ENCODE results near the gene INSR. TPM values are rescaled to one million over a fixed set of nuclear protein-coding genes. Genes with fewer than 3 reads are reported as not detected.
"Not testable (repeated sequence)": the region's sequence is repeated elsewhere in the genome, so short reads cannot be mapped to it uniquely, and the experiment has no call there.

Gene INSR
- polyA plus RNA-seq (ENCODE audit: insufficient read length in 3 of 3) = 10 to 100 TPM; 26.6 to 37.0 (median 31.9) TPM
- long read RNA-seq, donor 1 = 0 reads
- long read RNA-seq, donor 2 = 0 reads
- long read RNA-seq, donor 3, partial matches to known transcripts = 0 of 1 reads
- long read RNA-seq, donor 3, other reads (novel, unspliced or antisense) = 0 of 1 reads
- long read RNA-seq, donor 4 = 0 reads
- long read RNA-seq, donor 5 = 0 reads
- long read RNA-seq, donor 6 = 0 reads
- long read RNA-seq, donor 7 = 0 reads
- long read RNA-seq, donor 8 = 0 reads
- long read RNA-seq, donor 9 = 0 reads
- long read RNA-seq, donor 10 = 0 reads
- long read RNA-seq, donor 11, full-length matches to known transcripts = 1 of 1 reads
- long read RNA-seq, donor 11, partial matches to known transcripts = 0 of 1 reads
- long read RNA-seq, donor 11, other reads (novel, unspliced or antisense) = 0 of 1 reads
- long read RNA-seq, donor 12, full-length matches to known transcripts = 1 of 1 reads
- long read RNA-seq, donor 12, partial matches to known transcripts = 0 of 1 reads
- long read RNA-seq, donor 12, other reads (novel, unspliced or antisense) = 0 of 1 reads
- long read RNA-seq, donor 13 = 0 reads
- long read RNA-seq, donor 14, full-length matches to known transcripts = 1 of 1 reads
- long read RNA-seq, donor 14, partial matches to known transcripts = 0 of 1 reads
- long read RNA-seq, donor 14, other reads (novel, unspliced or antisense) = 0 of 1 reads
- long read RNA-seq, donor 15, partial matches to known transcripts = 0 of 1 reads
- long read RNA-seq, donor 15, other reads (novel, unspliced or antisense) = 0 of 1 reads
- long read RNA-seq, donor 16, full-length matches to known transcripts = 2 of 2 reads
- long read RNA-seq, donor 16, partial matches to known transcripts = 0 of 2 reads
- long read RNA-seq, donor 16, other reads (novel, unspliced or antisense) = 0 of 2 reads

DNA sequence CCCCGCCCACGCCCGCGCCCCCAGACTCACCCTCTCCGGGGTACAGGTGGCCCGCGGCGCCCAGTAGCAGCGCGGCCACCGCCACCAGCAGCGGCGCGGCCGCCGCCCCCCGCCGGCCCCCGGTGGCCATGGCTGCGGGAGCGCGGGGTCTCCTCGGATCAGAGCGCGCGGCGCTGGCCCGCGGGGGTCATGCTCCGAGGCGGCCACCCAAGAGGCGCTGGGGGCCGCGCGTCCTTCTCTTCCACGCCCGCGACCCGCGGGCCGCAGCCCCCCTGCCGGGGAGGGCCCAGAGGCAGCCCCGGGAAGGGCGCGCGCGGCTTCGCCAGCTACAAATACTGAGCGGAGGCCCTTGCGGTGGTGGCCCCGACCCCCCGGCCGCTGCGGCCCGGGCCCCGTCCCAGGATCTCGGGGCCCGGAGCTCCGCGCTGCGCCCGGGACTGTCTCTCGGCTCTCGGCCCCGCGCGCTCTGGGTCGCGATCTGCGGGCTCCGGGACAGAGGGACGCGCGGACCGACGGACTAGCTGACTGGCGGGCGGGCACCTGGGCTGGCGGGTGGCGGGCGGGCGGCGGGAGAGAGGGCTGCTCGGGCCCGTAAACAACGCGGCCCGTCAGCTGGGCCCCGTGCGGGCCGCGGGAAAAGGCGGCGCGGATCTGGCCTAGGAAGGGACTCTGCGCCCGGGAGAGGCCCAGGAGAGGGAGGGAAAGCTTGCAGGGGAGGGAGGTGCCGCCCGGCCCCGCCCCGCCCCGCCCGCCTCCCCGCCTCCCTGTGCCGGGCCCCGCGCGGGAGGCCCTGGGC is at the start of gene INSR:
TSS of gene INSR (minus strand) at position 653 of the 796 bp plus-strand sequence. CDS start at position 130, 523 bp downstream.
- peak; percentile 66 to 90 (median 83) for DNase-seq (ENCODE audit: extremely low read depth in 1 of 11, low read depth in 9 of 11, low spot score in 4 of 11)

DNA sequence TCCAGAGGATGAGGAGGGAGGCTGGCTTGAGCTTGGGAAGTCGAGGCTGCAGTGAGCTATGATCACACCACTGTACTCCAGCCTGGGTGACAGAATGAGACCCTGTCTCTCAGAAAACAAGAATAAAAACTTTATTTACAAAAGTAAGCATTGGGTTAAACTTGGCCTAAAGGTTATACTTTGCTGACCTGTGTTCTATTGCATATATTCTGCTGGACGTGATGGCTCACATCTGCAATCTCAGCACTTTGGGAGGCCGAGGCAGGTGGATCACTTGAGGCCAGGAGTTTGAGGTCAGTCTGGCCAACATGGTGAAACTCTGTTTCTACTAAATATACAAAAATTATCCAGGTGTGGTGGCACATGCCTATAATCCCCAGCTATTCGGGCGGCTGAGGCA is 47.9 kb upstream of the INSR start:
- no peak for DNase-seq (ENCODE audit: extremely low read depth in 1 of 11, low read depth in 9 of 11, low spot score in 4 of 11)

DNA sequence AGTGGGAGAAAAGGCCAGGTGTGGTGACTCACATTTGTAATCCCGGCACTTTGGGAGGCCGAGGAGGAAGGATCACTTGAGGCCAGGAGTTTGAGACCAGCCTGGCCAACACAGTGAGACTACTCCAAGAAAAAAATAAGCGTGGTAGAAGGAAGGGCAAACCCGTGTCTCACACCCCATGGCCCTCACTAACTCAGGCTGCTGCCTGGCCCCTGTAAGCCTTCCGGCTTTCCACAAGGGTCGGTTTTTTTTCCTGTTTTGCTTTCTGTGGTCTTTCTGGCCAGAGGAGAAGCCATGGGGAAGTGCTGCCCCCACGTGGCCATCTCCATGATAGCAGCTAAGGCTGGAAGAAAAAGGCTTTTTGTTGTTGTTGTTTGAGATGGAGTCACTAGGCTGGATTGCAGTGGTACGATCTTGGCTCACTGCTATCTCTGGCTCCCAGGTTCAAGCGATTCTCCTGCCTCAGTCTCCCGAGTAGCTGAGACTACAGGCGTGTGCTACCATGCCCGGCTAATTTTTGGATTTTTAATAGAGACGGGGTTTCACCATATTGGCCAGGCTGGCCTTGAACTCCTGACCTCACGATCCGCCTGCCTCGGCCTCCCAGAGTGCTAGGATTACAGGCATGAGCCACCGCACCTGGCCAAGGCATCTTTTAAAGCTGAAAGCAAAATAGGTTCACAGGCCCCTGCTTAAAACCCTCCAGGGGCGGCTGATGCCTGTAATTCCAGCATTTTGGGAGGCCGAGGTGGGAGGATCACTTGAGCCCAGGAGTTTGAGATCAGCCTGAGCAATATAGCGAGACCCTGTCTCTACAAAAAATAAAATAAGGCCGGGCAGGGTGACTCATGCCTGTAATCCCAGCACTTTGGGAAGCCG is 47.0 kb upstream of the INSR start:
- peak; percentile 36 to 84 (median 76) for DNase-seq (ENCODE audit: extremely low read depth in 1 of 11, low read depth in 9 of 11, low spot score in 4 of 11)

DNA sequence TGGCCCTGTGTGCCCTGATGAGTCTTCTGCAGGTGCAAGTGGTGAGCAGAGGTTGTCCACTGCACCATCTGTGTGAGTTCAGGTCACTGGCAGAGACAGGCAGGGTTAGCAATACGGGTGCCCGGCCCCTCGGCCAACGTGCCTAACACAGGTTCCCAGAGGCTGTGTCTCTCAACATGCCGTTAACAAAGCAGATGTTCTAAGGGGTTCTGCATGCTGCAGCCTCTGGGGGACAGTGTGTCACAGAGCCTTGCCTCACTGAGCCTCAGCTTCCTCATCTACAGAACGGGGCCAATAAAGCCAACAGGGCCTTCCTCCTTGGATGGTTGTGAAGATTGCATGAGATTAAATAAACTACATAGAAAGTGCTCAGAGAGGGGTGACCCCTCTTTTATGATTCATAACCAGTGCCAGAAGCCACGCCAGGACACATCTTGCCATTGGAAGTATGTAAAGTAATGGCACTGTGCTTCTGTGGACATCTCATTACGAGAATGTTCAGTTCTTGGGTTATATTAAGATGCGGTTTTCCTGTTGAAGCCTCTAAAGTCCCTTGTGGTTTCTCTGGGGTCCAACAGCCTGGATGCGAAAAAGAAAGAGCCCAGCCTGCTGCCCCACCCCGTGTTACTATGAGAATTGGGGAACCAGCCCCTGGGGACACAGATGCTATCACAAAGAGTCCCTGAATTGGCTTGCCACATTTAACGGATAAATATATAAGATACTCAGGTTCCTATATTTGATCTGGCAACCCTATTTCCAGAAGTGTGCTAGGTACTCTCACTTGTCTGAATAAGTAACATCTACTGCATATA is 43.4 kb upstream of the INSR start:
- no peak for DNase-seq (ENCODE audit: extremely low read depth in 1 of 11, low read depth in 9 of 11, low spot score in 4 of 11)

DNA sequence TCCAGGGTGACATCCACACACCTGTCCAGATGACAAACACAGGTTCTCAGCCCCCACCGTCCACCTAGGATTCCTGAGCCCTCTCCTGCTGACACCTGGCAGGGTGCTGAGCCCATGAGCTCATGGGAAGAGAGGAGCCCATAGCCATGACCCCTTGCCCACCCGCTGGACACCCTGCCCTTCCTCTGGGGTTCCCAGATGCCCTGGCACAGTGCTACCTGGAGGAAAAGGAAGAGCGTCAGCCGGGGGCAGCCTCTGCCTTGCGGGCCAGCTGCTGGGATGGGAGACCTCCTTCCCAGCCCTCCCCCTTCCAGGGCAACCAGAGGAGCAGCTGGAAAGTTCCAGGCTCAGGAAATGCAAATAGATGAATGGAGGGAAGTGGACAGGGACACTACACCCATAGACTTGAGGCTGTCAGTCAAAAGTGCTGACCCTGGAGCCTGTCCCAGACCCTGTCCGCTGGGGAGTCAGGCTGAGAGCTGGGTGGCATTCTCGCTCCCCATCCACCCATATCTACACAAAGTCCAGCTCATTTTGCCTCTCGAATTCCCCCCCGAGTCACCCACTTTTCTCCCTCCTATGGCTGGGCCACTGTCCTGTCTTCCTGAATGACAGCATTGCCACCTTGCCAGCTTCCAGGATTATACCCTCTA is 42.2 kb upstream of the INSR start:
- DNase-seq (ENCODE audit: extremely low read depth in 1 of 11, low read depth in 9 of 11, low spot score in 4 of 11) = no peak

DNA sequence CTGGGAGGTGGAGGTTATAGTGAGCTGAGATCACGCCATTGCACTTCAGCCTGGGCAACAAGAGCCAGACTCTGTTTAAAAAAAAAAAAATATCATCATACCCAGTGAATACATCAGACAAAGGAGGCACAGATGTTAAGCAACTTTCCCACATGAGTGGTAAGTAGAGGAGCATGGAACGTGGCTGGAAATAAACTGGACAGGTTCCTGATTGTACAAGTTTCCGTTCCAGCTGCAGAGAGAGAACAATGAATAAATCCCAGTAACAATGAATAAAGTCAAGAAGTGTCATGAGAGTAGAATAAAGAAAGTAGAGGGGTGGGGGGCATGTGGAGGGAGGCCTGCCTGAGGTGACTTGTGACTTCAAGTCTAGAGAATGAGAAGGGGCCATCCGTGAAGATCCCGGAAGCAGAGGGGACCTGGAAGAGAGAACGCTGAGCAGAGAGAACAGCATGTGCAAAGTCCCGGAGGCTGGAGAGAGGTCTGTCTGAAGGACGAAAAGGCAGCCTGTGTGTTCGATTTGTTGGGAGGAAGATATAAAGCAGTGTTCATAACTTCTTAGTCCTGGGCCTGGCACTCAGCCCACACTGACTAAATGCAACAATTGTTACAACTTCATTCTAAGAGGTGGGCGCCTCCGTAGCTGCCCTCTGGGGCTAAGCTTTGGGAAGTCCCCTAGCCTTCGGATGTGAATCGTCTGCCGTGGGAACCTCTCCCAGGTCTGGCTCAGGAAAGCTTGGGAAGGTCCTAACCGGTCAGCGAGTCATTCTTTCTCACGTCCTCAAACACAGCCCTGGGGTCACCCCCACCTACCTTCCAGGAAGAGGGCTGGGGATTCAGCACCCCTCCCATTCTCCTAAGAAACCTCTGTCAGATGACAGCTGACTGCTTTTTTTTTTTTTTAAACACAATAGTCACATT is 39.2 kb upstream of the INSR start:
- DNase-seq (ENCODE audit: extremely low read depth in 1 of 11, low read depth in 9 of 11, low spot score in 4 of 11) = no peak

DNA sequence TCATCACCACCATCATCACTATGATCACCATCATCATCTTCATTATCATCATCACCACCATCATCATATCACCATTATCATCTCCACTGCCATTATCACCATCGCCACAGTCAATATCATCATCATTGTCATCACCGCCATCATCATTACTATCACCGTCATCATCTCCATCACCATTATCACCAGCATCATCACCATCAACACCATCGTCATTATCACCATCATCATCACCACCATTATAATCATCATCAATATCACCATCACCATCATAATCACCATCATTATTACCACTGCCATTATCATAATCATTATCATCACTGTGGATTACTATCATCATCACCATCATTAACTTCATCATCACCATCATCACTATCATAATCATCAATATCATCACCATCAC is 37.2 kb upstream of the INSR start:
- no peak for DNase-seq (ENCODE audit: extremely low read depth in 1 of 11, low read depth in 9 of 11, low spot score in 4 of 11)

DNA sequence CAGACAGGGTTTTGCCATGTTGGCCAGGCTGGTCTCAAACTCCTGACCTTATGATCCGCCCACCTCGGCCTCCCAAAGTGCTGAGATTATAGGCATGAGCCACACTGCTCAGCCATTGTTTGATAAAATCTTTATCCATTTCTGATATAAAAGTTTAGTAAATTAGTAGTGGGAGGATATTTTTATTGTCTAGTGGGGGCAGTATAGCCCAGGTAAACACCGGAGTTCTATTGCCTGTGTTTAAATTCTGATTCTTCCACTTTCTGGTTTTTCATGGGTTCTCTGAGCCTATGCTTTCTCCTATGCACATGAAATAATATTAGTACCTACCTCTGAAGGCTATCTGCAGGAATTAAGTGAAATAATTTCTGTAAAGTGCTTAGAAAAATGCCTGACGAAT is 34.4 kb upstream of the INSR start:
- no peak for DNase-seq (ENCODE audit: extremely low read depth in 1 of 11, low read depth in 9 of 11, low spot score in 4 of 11)

DNA sequence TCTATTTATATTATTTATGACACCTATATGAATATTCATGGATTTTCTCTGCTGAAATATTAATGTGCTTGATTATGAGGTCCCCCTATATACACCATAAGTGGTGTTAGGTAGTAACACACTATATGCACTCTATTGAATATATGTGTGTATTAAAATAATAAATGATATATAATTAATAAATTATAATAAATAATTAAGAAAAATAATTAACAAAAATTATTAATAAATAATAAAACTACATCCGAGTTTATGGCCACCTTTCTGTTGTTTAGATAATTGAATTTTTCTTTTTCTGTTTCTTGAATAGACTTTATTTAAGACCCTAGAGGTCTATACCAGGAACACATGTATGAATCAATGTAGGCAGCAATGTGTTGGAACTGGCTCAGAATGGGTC is 33.6 kb upstream of the INSR start:
- DNase-seq (ENCODE audit: extremely low read depth in 1 of 11, low read depth in 9 of 11, low spot score in 4 of 11) = no peak

DNA sequence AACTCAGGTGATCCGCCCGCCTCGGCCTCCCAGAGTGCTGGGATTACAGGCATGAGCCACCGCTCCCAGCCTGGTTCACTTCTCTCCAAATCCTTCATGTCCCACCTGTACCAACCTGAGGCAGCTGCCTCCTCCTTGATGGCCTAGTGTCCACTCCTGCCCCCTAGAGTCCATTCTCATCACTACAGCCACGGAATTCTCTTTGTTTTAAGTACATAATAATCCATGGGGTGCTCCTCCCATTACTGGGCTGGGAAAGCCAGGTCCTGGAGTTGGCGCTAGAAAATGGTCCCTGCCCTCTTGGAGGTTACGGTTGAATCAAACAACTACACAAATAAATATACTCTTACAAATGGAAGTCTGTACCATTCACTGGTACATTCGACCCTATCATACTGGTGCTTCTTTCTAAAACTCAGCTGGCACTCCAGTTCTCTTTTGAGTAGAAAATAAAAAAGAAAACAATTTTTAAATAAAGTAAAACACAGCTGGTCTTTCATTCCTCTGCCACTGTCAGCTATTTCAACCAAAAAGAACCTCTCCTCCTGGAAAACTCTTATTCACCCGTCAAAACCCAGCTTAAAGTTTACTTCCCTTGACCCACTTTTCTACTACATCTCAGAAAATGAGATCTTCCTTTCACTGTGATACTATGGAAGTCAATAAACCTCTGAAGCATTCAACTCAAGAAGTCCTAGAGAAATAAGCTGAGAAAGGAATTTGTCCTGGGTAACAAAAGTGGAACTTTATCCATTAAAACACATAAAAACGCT is 32.1 kb upstream of the INSR start:
- DNase-seq (ENCODE audit: extremely low read depth in 1 of 11, low read depth in 9 of 11, low spot score in 4 of 11) = no peak

DNA sequence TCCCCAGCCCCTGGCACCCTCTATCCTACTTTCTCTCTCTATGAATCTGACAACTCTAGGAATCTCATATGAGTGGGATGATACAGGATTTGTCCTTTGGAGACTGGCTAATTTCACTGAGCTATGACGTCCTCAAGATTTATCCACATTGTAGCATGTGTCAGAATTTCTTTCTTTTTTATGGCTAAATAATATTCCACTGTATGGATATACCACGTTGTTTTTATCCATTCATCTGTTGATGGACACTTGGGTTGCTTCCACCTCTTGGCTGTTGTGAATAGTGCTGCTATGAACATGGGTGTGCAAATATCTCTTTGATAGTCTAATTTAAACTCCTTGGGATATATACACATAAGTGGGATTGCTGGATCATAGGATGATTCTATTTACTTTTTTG is 24.0 kb upstream of the INSR start:
- DNase-seq (ENCODE audit: extremely low read depth in 1 of 11, low read depth in 9 of 11, low spot score in 4 of 11) = no peak

DNA sequence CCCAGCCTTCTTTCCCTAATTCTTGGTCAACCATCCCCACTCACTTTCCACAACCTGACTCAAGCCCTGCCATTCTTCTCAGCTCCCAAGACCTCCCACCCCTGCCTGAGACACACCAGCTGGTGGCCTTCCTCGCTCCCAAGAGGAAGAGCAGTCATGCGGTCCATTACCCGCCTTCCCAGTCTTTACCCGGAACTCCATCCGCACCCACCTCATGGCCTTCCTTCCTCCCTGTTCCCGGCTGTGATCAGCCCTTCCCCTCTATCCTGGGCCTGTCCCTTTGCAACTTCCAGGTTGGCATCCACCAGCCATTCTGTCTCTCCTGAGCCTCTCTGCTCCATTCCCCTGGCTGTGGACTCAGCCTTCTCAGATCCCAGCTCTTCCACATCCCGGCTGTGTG is 18.6 kb upstream of the INSR start:
- no peak for DNase-seq (ENCODE audit: extremely low read depth in 1 of 11, low read depth in 9 of 11, low spot score in 4 of 11)

DNA sequence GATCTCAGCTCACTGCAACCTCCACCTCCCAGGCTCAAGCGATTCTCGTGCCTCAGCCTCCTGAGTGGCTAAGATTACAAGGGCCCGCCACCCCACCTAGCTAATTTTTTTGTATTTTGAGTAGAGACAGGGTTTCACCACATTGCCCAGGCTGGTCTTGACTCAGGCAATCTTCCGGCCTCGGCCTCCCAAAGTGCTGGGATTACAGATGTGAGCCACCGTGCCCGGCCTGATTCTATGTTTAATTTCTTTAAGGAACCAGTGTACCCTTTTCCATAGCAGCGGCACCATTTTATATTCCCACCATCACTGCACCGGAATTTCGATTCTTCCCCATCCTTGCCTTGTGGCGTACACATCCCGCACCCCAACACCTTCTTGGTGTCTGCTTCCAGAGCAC is 17.7 kb upstream of the INSR start:
- DNase-seq (ENCODE audit: extremely low read depth in 1 of 11, low read depth in 9 of 11, low spot score in 4 of 11) = no peak

DNA sequence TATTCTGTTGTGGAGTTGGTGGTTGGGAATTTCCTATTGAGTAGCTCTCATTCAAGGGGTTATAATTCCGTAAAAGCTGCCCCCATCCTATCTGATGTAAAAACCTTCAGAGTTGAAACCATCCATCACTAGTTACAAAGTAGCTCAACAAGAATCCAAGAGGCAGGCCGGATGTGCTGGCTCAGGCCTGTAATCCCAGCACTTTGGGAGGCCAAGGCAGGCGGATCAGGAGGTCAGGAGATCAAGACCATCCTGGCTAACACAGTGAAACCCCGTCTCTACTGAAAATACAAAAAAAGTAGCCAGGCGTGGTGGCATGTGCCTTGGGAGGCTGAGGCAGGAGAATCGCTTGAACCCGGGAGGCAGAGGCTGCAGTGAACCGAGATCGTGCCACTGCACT is 14.1 kb upstream of the INSR start:
- not testable (repeated sequence) for DNase-seq (ENCODE audit: extremely low read depth in 1 of 11, low read depth in 9 of 11, low spot score in 4 of 11)

DNA sequence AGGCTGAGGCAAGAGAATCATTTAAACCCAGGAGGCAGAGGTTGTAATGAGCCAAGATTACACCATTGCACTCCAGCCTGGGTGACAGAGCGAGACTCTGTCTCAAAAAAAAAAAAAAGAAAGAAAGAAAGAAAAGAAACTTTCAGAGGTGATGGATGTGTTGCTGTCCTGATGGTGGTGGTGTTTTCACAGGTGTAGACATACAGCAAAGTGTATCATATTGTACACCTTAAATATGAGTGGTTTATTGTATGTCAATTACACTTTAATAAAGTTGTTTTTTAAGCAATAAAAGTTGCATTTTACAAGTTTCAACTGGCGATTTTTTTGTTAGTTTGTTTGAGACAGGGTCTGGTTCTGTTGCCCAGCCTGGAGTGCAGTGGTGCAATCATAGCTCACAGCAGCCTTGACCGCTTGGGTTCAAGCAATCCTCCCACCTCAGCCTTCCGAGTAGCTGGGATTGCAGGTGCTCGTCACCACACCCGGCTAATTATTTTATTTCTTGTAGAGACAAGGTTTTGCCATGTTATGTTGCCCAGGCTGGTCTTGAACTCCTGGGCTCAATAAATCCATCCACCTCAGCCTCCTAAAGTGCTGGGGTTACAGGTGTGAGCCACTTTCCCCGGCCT is 13.5 kb upstream of the INSR start:
- DNase-seq (ENCODE audit: extremely low read depth in 1 of 11, low read depth in 9 of 11, low spot score in 4 of 11) = no peak
